HEK293 (cell line): ENCODE data around the gene MED29.

Experiments
- HOXC10 ChIP-seq: sonication (generic); formaldehyde crosslinking; IDR thresholded peaks from 2 replicates; pipeline ENCODE4 v1.8.1; 2023; ENCODE audit warnings: mild to moderate bottlenecking, missing genetic modification reagents
- KLF1 ChIP-seq: fragments of 450-650 bp; formaldehyde crosslinking; IDR thresholded peaks from 2 replicates; pipeline ENCODE4 v1.5.1; 2016; ENCODE audit warnings: missing biosample characterization, missing genetic modification characterization
- MEIS1 ChIP-seq: sonication (generic); formaldehyde crosslinking; IDR thresholded peaks from 2 replicates; pipeline ENCODE4 v1.8.1; 2022; ENCODE audit warnings: missing genetic modification reagents, mild to moderate bottlenecking, borderline replicate concordance
- MZF1 ChIP-seq: fragments of 450-650 bp; formaldehyde crosslinking; IDR thresholded peaks from 2 replicates; pipeline ENCODE4 v1.5.1; 2017; ENCODE audit warnings: missing biosample characterization, missing genetic modification characterization, borderline replicate concordance
- OVOL3 ChIP-seq: fragments of 450-650 bp; formaldehyde crosslinking; IDR thresholded peaks from 2 replicates; pipeline ENCODE4 v1.5.1; 2016; ENCODE audit warnings: missing biosample characterization, missing genetic modification characterization
- RBAK ChIP-seq: fragments of 450-650 bp; formaldehyde crosslinking; IDR thresholded peaks from 2 replicates; pipeline ENCODE4 v1.5.1; 2016; ENCODE audit warnings: missing biosample characterization, missing genetic modification characterization
- YY1 ChIP-seq: fragments of 450-650 bp; formaldehyde crosslinking; IDR thresholded peaks from 2 replicates; pipeline ENCODE4 v1.5.1; 2018; ENCODE audit warnings: missing biosample characterization, missing genetic modification characterization
- ZFHX2 ChIP-seq: fragments of 450-650 bp; formaldehyde crosslinking; conservative IDR thresholded peaks from 2 replicates; pipeline ENCODE4 v1.5.1; 2016; ENCODE audit warnings: missing biosample characterization, missing genetic modification characterization
- ZFP37 ChIP-seq: fragments of 450-650 bp; formaldehyde crosslinking; IDR thresholded peaks from 2 replicates; pipeline ENCODE4 v1.5.1; 2016; ENCODE audit warnings: missing biosample characterization, missing genetic modification characterization
- ZFP41 ChIP-seq: fragments of 450-650 bp; formaldehyde crosslinking; IDR thresholded peaks from 2 replicates; pipeline ENCODE4 v1.5.1; 2016; ENCODE audit warnings: missing biosample characterization, missing genetic modification characterization, borderline replicate concordance
- ZNF114 ChIP-seq: fragments of 450-650 bp; formaldehyde crosslinking; IDR thresholded peaks from 2 replicates; pipeline ENCODE4 v1.5.0; 2017; ENCODE audit warnings: missing biosample characterization, missing genetic modification characterization
- ZNF132 ChIP-seq: fragments of 450-650 bp; formaldehyde crosslinking; IDR thresholded peaks from 2 replicates; pipeline ENCODE4 v1.5.1; 2017; ENCODE audit warnings: missing biosample characterization, missing genetic modification characterization, borderline replicate concordance
- ZNF133 ChIP-seq: fragments of 450-650 bp; formaldehyde crosslinking; IDR thresholded peaks from 2 replicates; pipeline ENCODE4 v1.5.1; 2016; ENCODE audit warnings: missing biosample characterization, missing genetic modification characterization
- ZNF202 ChIP-seq: fragments of 450-650 bp; formaldehyde crosslinking; IDR thresholded peaks from 2 replicates; pipeline ENCODE4 v1.5.1; 2016; ENCODE audit warnings: missing biosample characterization, missing genetic modification characterization, borderline replicate concordance
- ZNF211 ChIP-seq: fragments of 450-650 bp; formaldehyde crosslinking; IDR thresholded peaks from 2 replicates; pipeline ENCODE4 v1.5.1; 2016; ENCODE audit warnings: low read depth, missing biosample characterization, missing genetic modification characterization
- ZNF248 ChIP-seq: fragments of 450-650 bp; formaldehyde crosslinking; IDR thresholded peaks from 2 replicates; pipeline ENCODE4 v1.5.1; 2017; ENCODE audit warnings: missing biosample characterization, missing genetic modification characterization
- ZNF274 ChIP-seq, 2 experiments: fragments of 200-500 bp in 1 of 2; fragments of 450-650 bp in 1 of 2; sonication (Bioruptor generic) in 1 of 2; formaldehyde crosslinking in 1 of 2; IDR thresholded peaks; 2 replicates each; pipeline versions ENCODE4 v1.5.1 to v1.6.1; 2014 to 2016; ENCODE audit warnings: borderline replicate concordance in 1 of 2, inconsistent platforms in 1 of 2, low read length in 1 of 2, missing biosample characterization in 1 of 2, missing genetic modification characterization in 1 of 2
- ZNF292 ChIP-seq: fragments of 450-650 bp; formaldehyde crosslinking; IDR thresholded peaks from 2 replicates; pipeline ENCODE4 v1.5.1; 2016; ENCODE audit warnings: low read depth, missing biosample characterization, missing genetic modification characterization, borderline replicate concordance
- ZNF391 ChIP-seq: fragments of 450-650 bp; formaldehyde crosslinking; IDR thresholded peaks from 2 replicates; pipeline ENCODE4 v1.5.1; 2016; ENCODE audit warnings: low read depth, missing biosample characterization, missing genetic modification characterization, borderline replicate concordance
- ZNF473 ChIP-seq: fragments of 450-650 bp; formaldehyde crosslinking; IDR thresholded peaks from 2 replicates; pipeline ENCODE4 v1.5.1; 2017; ENCODE audit warnings: missing biosample characterization, missing genetic modification characterization
- ZNF48 ChIP-seq: fragments of 450-650 bp; formaldehyde crosslinking; IDR thresholded peaks from 2 replicates; pipeline ENCODE4 v1.5.1; 2016; ENCODE audit warnings: missing biosample characterization, missing genetic modification characterization
- ZNF596 ChIP-seq: fragments of 450-650 bp; IDR thresholded peaks from 2 replicates; pipeline ENCODE4 v1.5.0; 2018; ENCODE audit warnings: missing biosample characterization, mild to moderate bottlenecking, missing genetic modification characterization, moderate library complexity
- ZNF623 ChIP-seq: fragments of 450-650 bp; formaldehyde crosslinking; IDR thresholded peaks from 2 replicates; pipeline ENCODE4 v1.5.1; 2016; ENCODE audit warnings: missing biosample characterization, missing genetic modification characterization
- ZNF626 ChIP-seq: fragments of 450-650 bp; sonication (Bioruptor Pico); formaldehyde crosslinking; IDR thresholded peaks from 2 replicates; pipeline ENCODE4 v1.5.1; 2018; ENCODE audit warnings: missing biosample characterization, missing genetic modification characterization, inconsistent platforms
- ZSCAN23 ChIP-seq: fragments of 450-650 bp; formaldehyde crosslinking; IDR thresholded peaks from 2 replicates; pipeline ENCODE4 v1.5.1; 2016; ENCODE audit warnings: missing biosample characterization, missing genetic modification characterization
- ZXDB ChIP-seq: fragments of 450-650 bp; formaldehyde crosslinking; IDR thresholded peaks from 2 replicates; pipeline ENCODE4 v1.5.1; 2016; ENCODE audit warnings: missing biosample characterization, missing genetic modification characterization
- TF ChIP-seq, protein P1 (sequence below): fragments of 450-650 bp; formaldehyde crosslinking; IDR thresholded peaks from 2 replicates; pipeline ENCODE4 v1.5.1; 2016; ENCODE audit warnings: missing biosample characterization, missing genetic modification characterization
- TF ChIP-seq, protein P2 (sequence below): fragments of 450-650 bp; formaldehyde crosslinking; conservative IDR thresholded peaks from 2 replicates; pipeline ENCODE4 v1.5.1; 2016; ENCODE audit warnings: low read depth, missing biosample characterization, missing genetic modification characterization
- TF ChIP-seq, protein P3 (sequence below): fragments of 450-650 bp; formaldehyde crosslinking; IDR thresholded peaks from 2 replicates; pipeline ENCODE4 v1.5.1; 2016; ENCODE audit warnings: missing biosample characterization, missing genetic modification characterization
- TF ChIP-seq, protein P4 (sequence below): fragments of 450-650 bp; formaldehyde crosslinking; IDR thresholded peaks from 2 replicates; pipeline ENCODE4 v1.5.1; 2016; ENCODE audit warnings: missing biosample characterization, missing genetic modification characterization
- TF ChIP-seq, protein P5 (sequence below): fragments of 450-650 bp; formaldehyde crosslinking; IDR thresholded peaks from 2 replicates; pipeline ENCODE4 v1.5.1; 2017; ENCODE audit warnings: missing biosample characterization, missing genetic modification characterization

MED29 gene

DNA sequence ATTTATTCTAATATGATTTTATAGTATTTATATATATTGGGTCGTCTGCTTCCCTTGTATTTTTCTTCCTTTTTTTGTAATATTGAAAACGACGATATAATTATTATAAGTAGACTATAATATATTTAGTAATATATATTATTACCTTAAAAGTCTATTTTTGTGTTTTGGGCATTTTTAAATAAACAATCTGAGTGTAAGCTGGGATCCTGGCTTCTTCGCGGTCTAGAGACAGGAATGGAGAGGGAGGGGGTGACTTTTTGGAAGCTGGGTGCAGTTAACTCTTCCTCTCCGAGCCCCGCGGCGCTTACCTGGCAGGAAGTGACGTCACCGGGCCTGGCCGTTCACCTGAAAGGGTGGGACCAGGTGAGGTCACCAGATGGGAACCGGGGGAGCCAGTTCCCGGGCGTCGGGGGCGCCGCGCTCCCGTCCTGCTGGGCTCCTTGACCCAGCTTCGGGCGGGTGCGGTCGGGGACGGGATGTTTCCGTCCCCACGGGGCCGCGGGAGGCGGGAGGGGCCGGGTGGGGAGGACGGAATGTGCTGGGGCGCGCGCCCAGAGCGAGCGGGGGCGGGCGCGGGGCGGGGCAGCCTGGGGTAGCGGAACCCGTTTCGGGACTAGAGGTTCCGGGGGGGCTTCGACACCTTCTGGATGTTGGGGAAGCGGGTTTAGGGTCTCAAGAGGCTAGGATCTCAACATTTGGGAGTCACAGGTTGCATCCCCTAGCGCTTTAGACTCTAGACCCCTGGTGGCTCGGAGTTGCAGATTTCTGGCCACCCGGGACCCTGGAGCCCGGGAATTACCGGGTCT lies 18.2 kb downstream of the MED29 start (continued):
- TF ChIP-seq, protein P1, sequence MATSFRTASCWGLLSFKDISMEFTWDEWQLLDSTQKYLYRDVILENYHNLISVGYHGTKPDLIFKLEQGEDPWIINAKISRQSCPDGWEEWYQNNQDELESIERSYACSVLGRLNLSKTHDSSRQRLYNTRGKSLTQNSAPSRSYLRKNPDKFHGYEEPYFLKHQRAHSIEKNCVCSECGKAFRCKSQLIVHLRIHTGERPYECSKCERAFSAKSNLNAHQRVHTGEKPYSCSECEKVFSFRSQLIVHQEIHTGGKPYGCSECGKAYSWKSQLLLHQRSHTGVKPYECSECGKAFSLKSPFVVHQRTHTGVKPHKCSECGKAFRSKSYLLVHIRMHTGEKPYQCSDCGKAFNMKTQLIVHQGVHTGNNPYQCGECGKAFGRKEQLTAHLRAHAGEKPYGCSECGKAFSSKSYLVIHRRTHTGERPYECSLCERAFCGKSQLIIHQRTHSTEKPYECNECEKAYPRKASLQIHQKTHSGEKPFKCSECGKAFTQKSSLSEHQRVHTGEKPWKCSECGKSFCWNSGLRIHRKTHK = no peak
- TF ChIP-seq, protein P2, sequence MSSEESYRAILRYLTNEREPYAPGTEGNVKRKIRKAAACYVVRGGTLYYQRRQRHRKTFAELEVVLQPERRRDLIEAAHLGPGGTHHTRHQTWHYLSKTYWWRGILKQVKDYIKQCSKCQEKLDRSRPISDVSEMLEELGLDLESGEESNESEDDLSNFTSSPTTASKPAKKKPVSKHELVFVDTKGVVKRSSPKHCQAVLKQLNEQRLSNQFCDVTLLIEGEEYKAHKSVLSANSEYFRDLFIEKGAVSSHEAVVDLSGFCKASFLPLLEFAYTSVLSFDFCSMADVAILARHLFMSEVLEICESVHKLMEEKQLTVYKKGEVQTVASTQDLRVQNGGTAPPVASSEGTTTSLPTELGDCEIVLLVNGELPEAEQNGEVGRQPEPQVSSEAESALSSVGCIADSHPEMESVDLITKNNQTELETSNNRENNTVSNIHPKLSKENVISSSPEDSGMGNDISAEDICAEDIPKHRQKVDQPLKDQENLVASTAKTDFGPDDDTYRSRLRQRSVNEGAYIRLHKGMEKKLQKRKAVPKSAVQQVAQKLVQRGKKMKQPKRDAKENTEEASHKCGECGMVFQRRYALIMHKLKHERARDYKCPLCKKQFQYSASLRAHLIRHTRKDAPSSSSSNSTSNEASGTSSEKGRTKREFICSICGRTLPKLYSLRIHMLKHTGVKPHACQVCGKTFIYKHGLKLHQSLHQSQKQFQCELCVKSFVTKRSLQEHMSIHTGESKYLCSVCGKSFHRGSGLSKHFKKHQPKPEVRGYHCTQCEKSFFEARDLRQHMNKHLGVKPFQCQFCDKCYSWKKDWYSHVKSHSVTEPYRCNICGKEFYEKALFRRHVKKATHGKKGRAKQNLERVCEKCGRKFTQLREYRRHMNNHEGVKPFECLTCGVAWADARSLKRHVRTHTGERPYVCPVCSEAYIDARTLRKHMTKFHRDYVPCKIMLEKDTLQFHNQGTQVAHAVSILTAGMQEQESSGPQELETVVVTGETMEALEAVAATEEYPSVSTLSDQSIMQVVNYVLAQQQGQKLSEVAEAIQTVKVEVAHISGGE (tag by site-specific recombination) = peak; percentile 91
- TF ChIP-seq ZNF596 (tag by site-specific recombination) = peak; percentile 35; the same call in 1 of the 2 replicates
- peak; percentile 96 for TF ChIP-seq ZFP37 (tag by site-specific recombination)
- TF ChIP-seq ZNF623 (tag by site-specific recombination) = peak; percentile 17; the same call in 1 of the 2 replicates
- TF ChIP-seq ZXDB (tag by site-specific recombination) = peak; percentile 91
- TF ChIP-seq MZF1 (tag by site-specific recombination) = no peak
- TF ChIP-seq ZNF626 (tag by site-specific recombination) = no peak
- no peak for TF ChIP-seq ZNF473 (tag by site-specific recombination)
- TF ChIP-seq, protein P3, sequence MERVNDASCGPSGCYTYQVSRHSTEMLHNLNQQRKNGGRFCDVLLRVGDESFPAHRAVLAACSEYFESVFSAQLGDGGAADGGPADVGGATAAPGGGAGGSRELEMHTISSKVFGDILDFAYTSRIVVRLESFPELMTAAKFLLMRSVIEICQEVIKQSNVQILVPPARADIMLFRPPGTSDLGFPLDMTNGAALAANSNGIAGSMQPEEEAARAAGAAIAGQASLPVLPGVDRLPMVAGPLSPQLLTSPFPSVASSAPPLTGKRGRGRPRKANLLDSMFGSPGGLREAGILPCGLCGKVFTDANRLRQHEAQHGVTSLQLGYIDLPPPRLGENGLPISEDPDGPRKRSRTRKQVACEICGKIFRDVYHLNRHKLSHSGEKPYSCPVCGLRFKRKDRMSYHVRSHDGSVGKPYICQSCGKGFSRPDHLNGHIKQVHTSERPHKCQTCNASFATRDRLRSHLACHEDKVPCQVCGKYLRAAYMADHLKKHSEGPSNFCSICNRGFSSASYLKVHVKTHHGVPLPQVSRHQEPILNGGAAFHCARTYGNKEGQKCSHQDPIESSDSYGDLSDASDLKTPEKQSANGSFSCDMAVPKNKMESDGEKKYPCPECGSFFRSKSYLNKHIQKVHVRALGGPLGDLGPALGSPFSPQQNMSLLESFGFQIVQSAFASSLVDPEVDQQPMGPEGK (tag by site-specific recombination) = peak; percentile 92
- TF ChIP-seq HOXC10 (CRISPR knock-in tag) = no peak
- TF ChIP-seq ZNF274 (IDR thresholded peaks at IDR 0.05; ENCODE audit: low read length) = no peak
- no peak for TF ChIP-seq ZNF274 (tag by site-specific recombination; IDR thresholded peaks at IDR 0.05; ENCODE audit: borderline replicate concordance)
- no peak for TF ChIP-seq ZNF114 (tag by site-specific recombination)
- TF ChIP-seq ZFHX2 = peak; percentile 66
- no peak for TF ChIP-seq ZNF133 (tag by site-specific recombination)
- TF ChIP-seq ZSCAN23 = peak; percentile 55; the same call in 1 of the 2 replicates
- TF ChIP-seq RBAK = no peak
- TF ChIP-seq, protein P4, sequence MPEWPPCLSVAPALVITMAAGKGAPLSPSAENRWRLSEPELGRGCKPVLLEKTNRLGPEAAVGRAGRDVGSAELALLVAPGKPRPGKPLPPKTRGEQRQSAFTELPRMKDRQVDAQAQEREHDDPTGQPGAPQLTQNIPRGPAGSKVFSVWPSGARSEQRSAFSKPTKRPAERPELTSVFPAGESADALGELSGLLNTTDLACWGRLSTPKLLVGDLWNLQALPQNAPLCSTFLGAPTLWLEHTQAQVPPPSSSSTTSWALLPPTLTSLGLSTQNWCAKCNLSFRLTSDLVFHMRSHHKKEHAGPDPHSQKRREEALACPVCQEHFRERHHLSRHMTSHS (tag by site-specific recombination) = no peak
- no peak for TF ChIP-seq ZNF202 (tag by site-specific recombination)
- peak; percentile 91 for TF ChIP-seq KLF1 (tag by site-specific recombination)
- TF ChIP-seq ZNF211 (tag by site-specific recombination) = no peak
- no peak for TF ChIP-seq OVOL3 (tag by site-specific recombination)
- TF ChIP-seq ZNF292 = no peak
- no peak for TF ChIP-seq YY1 (tag by site-specific recombination)
- TF ChIP-seq ZNF391 (tag by site-specific recombination) = peak; percentile 33; the same call in 1 of the 2 replicates
- TF ChIP-seq, protein P5, sequence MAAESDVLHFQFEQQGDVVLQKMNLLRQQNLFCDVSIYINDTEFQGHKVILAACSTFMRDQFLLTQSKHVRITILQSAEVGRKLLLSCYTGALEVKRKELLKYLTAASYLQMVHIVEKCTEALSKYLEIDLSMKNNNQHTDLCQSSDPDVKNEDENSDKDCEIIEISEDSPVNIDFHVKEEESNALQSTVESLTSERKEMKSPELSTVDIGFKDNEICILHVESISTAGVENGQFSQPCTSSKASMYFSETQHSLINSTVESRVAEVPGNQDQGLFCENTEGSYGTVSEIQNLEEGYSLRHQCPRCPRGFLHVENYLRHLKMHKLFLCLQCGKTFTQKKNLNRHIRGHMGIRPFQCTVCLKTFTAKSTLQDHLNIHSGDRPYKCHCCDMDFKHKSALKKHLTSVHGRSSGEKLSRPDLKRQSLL (tag by site-specific recombination) = peak; percentile 8; the same call in 1 of the 2 replicates
- TF ChIP-seq MEIS1 (CRISPR knock-in tag) = no peak
- TF ChIP-seq ZFP41 (tag by site-specific recombination) = no peak
- TF ChIP-seq ZNF132 (tag by site-specific recombination) = no peak
- no peak for TF ChIP-seq ZNF248 (tag by site-specific recombination)
- no peak for TF ChIP-seq ZNF48
